ENCODE measurements around the gene OAS2.

The OAS2 gene

DNA sequence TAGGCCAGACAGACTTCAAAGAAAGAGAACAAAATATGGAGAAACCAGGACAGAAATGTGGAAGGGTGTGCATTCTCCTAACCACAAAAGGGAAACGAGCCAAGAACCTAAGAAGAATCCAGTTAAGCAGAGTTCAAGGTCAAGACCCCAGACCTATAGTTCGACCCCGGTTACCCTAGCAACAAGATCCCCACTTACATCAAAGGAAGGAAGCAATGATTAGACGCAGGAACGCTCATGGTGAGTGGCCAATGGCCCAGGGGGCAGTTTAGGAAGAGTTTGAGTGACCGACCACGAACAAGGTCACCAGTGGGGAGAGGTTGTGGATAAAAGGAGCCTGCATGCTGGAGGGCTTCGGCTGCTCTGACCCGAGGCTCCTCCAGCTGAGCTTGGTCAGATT is 36.2 kb downstream of the OAS2 start:
- DNase-seq (ENCODE audit: low spot score in 2 of 2) (no peak), ATAC-seq (replicated peaks; ENCODE audit: extremely low read depth, poor library complexity, severe bottlenecking) (no peak)
- Mint-ChIP-seq H3K4me1 (no peaks in the 10 kb centered on the region), H3K9me3 (peaks cover 8% of the 10 kb centered on the region), H3K4me3 (no peak overlapping the region), H3K27me3 (no peaks in the 10 kb centered on the region), H3K36me3 (ENCODE audit: insufficient read depth) (peaks cover 15% of the 10 kb centered on the region), H3K27ac (ENCODE audit: low read depth) (no peak overlapping the region)

DNA sequence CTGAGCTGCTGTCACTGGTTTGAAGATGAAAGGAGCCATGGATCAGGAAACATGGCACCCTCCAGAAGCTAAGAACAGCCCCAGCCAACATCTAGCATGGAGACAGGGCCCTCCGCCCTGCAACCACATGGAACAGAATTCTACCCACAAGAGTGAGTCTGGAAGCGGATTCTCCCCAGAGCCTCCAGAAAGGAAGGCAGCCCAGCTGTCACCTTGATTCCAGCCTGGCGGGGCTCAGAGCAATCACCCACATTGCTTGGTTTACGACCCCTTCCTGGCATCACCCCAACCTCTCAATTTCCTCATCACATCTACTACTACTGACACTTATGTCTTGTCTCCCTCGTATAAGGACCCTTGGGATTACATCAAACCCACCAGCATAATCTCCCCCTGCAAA is 38.5 kb downstream of the OAS2 start:
- H3K27ac Mint-ChIP-seq (ENCODE audit: low read depth), result no peak overlapping the region

DNA sequence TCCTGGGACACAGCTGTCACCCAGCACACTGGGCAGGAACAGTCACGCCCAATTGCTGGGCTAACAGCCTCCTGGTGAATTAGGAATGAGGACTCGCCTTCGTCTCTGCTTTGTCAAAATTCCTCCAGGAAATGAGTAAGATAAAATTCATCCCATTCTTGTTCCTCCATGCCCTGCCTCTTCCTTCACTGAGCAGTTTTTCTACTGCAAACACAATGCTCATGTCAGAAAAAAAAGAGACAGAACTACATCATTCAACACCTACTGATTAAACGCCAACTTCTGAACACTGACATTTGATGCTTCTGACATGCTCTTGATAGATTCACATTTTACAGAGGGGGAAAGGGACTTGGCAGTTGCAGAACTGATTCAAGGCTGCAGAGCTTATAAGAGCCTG is 40.7 kb downstream of the OAS2 start:
- peaks cover 6% of the 10 kb centered on the region for H3K4me1 Mint-ChIP-seq

More for the DNA sequence above, 38.5 kb downstream of the OAS2 start:
- H3K36me3 Mint-ChIP-seq (ENCODE audit: insufficient read depth), result no peaks in the 10 kb centered on the region
- ATAC-seq (replicated peaks; ENCODE audit: extremely low read depth, poor library complexity, severe bottlenecking), result no peak
- DNase-seq (ENCODE audit: low spot score in 2 of 2), result no peak
- H3K4me3 Mint-ChIP-seq, result no peak overlapping the region
- H3K27me3 Mint-ChIP-seq, result no peaks in the 10 kb centered on the region
- no peaks in the 10 kb centered on the region for H3K9me3 Mint-ChIP-seq
- no peaks in the 10 kb centered on the region for H3K4me1 Mint-ChIP-seq

DNA sequence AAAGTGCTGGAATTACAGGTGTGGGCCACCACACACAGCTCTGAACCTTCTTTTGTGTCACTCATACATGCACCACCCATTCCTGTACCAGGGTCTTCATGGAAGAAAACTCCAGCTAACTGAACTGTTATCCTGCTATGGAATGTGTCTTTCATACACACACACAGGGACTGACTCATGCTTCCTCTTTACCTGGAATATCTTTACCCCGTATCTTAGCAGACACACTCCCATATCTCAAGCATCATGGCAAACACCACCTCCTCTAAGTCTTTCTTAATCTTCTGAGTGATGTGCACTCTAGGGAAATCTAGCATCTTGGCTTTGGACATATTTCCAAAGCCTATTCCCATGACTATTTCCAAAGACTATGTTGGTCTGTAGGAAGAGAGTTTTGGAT is 43.2 kb downstream of the OAS2 start:
- ATAC-seq (replicated peaks; ENCODE audit: extremely low read depth, poor library complexity, severe bottlenecking) (no peak), DNase-seq (ENCODE audit: low spot score in 2 of 2) (no peak)
- no peaks in the 10 kb centered on the region for H3K27me3 Mint-ChIP-seq
- no peak overlapping the region for H3K27ac Mint-ChIP-seq (ENCODE audit: low read depth)
- H3K4me1 Mint-ChIP-seq, result peaks cover 6% of the 10 kb centered on the region
- no peak overlapping the region for H3K4me3 Mint-ChIP-seq
- H3K9me3 Mint-ChIP-seq, result no peaks in the 10 kb centered on the region
- H3K36me3 Mint-ChIP-seq (ENCODE audit: insufficient read depth), result no peaks in the 10 kb centered on the region

More for the DNA sequence above, 40.7 kb downstream of the OAS2 start:
- Mint-ChIP-seq H3K9me3 (no peaks in the 10 kb centered on the region), H3K27ac (ENCODE audit: low read depth) (no peak overlapping the region), H3K36me3 (ENCODE audit: insufficient read depth) (no peaks in the 10 kb centered on the region), H3K4me3 (no peak overlapping the region), H3K27me3 (no peaks in the 10 kb centered on the region)
- DNase-seq (ENCODE audit: low spot score in 2 of 2) (no peak), ATAC-seq (replicated peaks; ENCODE audit: extremely low read depth, poor library complexity, severe bottlenecking) (no peak)

DNA sequence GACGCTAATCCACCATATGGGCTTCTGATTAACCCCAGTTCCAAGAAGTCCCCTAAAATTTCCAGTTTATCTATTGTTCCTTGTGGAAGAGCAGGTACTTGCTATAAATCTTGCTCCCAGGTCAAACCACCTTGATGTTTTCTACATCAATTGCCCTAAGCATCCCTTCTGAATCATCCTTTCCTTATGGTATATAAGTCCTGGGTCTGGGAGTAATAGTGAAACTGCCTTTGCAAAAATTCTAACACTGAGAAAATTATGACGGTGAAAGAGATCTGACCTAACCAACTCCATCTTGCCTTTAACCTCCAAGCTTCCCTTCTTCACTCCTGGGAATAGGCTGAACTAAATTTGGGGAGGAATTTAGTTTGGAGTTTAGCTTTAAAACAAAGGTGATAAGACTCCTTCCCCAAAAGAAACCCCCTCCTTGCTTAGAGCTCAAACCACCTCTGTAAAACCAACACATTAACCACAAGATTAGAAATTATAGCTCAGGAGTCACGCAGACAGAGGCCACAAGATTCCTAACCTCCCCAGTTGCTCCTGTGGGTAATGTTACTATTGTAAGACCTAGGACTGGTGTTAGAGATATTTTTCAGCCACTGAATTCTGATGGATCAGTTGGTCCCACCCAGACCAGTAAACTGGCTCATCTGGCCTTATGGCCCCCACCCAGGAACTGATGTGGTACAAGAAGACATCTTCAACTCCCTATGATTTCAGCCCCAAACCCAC is 44.4 kb downstream of the OAS2 start:
- no peaks in the 10 kb centered on the region for H3K36me3 Mint-ChIP-seq (ENCODE audit: insufficient read depth)
- H3K4me1 Mint-ChIP-seq, result peaks cover 6% of the 10 kb centered on the region
- ATAC-seq (replicated peaks; ENCODE audit: extremely low read depth, poor library complexity, severe bottlenecking) (no peak), DNase-seq (ENCODE audit: low spot score in 2 of 2) (no peak)
- no peak overlapping the region for H3K4me3 Mint-ChIP-seq
- no peaks in the 10 kb centered on the region for H3K27me3 Mint-ChIP-seq
- H3K27ac Mint-ChIP-seq (ENCODE audit: low read depth), result no peak overlapping the region
- H3K9me3 Mint-ChIP-seq, result no peaks in the 10 kb centered on the region

DNA sequence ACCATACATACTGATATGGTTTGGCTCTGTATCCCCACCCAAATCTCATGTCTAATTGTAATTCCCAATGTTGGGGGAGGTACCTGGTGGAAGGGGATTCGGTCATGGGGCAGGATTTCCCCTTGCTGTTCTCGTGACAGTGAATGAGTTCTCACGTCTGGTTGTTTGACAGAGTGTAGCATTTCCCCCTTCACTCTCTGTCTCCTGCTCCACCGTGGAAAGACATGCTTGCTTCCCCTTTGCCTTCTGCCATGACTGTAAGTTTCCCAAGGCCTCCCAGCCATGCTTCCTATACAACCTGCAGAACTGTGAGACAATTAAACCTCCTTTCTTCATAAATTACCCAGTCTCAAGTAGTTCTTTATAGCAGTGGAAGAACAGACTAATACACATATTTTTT is 49.4 kb downstream of the OAS2 start:
- no peaks in the 10 kb centered on the region for H3K27me3 Mint-ChIP-seq
- ATAC-seq (replicated peaks; ENCODE audit: extremely low read depth, poor library complexity, severe bottlenecking) (no peak), DNase-seq (ENCODE audit: low spot score in 2 of 2) (no peak)
- H3K9me3 Mint-ChIP-seq, result no peaks in the 10 kb centered on the region
- peaks cover 10% of the 10 kb centered on the region for H3K4me1 Mint-ChIP-seq
- no peak overlapping the region for H3K27ac Mint-ChIP-seq (ENCODE audit: low read depth)
- H3K36me3 Mint-ChIP-seq (ENCODE audit: insufficient read depth), result no peaks in the 10 kb centered on the region
- no peak overlapping the region for H3K4me3 Mint-ChIP-seq

DNA sequence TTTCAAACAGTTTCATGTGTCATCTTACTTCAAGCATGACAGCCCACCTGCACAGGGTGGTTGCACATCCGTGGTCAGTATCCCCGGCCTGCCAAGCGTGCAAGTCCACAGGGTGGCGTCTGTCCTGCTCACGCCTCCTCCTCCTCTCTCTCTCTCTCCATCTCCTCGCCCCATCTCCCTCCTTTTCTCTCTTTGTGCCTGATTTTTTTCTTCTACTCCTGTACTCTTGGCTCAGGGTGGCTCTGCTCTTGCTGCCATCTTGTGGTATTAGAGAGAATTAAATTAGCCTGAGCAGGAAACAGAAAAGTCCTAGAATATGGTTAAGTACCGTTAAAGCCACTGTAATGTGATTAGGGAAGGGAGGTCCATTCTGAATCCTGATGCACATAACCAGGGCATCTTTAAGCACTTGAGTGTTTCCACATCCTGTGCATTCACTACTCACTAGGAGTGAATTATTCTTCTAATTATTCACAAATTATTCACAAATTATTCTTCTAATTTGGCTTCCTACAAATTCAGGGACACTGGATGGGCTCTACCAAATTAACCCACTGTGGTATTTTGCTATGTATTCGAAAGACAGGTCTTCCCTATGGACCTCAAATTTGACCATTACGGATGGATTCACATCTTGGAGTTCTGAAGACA is 52.7 kb downstream of the OAS2 start:
- H3K27ac Mint-ChIP-seq (ENCODE audit: low read depth), result no peak overlapping the region
- H3K9me3 Mint-ChIP-seq, result no peaks in the 10 kb centered on the region
- DNase-seq (ENCODE audit: low spot score in 2 of 2) (no peak), ATAC-seq (replicated peaks; ENCODE audit: extremely low read depth, poor library complexity, severe bottlenecking) (peak; percentile 46)
- peaks cover 6% of the 10 kb centered on the region for H3K4me1 Mint-ChIP-seq
- H3K27me3 Mint-ChIP-seq, result peaks cover 9% of the 10 kb centered on the region
- H3K36me3 Mint-ChIP-seq (ENCODE audit: insufficient read depth), result no peaks in the 10 kb centered on the region
- no peak overlapping the region for H3K4me3 Mint-ChIP-seq

DNA sequence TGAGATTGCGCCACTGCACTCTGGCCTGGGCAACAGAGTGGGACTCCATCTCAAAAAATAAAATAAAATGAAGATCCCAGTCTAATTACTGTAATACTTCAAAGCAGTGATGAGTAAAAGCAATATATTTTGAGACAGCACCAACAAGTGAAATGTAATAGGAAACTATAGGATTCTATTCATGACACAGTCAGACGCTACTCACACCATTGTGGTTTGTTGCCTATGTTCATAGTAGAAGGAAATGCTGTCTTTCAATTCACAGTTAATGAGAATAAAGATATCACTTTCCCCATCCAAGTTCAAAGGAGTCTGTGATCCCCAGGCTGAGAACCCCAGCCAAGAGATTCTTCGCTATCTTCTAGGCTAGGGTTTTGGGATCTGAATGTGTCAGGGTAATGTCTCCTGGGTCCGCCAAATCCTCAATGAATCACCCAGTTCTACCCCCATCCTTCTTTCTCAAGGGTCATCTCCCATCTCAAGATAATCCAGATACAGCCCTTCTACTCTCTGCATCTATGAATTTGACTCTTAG is 61.7 kb downstream of the OAS2 start:
- Mint-ChIP-seq H3K4me1 (no peaks in the 10 kb centered on the region), H3K9me3 (no peaks in the 10 kb centered on the region), H3K4me3 (no peak overlapping the region), H3K36me3 (ENCODE audit: insufficient read depth) (peaks cover 7% of the 10 kb centered on the region), H3K27ac (ENCODE audit: low read depth) (no peak overlapping the region), H3K27me3 (peaks cover 27% of the 10 kb centered on the region)
- ATAC-seq (replicated peaks; ENCODE audit: extremely low read depth, poor library complexity, severe bottlenecking), result no peak
- no peak for DNase-seq (ENCODE audit: low spot score in 2 of 2)

DNA sequence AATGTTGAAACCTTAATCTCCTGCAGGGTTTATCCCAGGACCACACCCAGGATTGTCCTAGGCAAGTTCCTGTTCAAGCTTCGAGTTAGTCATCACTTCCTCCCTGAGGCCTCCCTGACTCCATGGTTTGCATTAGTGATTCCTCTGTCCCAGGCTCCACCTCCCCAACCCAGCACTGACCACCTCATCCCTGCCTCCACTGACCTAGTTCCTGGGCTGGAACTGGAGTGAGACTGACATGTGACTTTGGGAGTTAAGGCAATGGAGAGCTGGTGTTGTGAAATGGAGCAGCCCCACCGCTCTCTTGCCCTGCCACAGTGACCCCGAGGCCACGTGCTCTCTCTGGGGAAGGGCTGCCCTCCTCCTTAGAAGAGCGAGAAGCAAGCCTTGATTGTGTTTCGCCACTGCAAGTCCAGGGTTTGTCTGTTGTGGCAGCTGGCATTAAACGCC is 62.4 kb downstream of the OAS2 start:
- DNase-seq (ENCODE audit: low spot score in 2 of 2), result no peak
- no peak overlapping the region for H3K27ac Mint-ChIP-seq (ENCODE audit: low read depth)
- ATAC-seq (replicated peaks; ENCODE audit: extremely low read depth, poor library complexity, severe bottlenecking), result no peak
- peaks cover 7% of the 10 kb centered on the region for H3K36me3 Mint-ChIP-seq (ENCODE audit: insufficient read depth)
- H3K27me3 Mint-ChIP-seq, result peaks cover 27% of the 10 kb centered on the region
- H3K4me1 Mint-ChIP-seq, result no peaks in the 10 kb centered on the region
- H3K4me3 Mint-ChIP-seq, result no peak overlapping the region
- H3K9me3 Mint-ChIP-seq, result no peaks in the 10 kb centered on the region

DNA sequence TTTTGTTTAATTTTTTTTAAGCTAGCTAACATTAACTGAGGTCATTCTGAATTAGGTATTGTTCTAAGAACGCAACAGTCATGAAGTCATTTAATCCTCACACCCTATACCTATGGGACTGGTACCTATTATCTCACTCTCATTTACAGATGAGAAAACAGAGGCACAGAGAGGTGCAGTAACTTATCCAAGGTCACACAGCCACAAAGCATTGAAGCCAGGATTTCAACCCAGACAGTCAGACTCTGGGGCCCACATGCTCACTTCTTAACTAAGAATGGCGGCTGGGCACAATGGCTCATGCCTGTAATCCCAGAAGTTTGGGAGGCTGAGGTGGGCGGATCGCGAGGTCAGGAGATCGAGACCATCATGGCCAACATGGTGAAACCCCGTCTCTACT is 63.2 kb downstream of the OAS2 start:
- Mint-ChIP-seq H3K4me3 (no peak overlapping the region), H3K36me3 (ENCODE audit: insufficient read depth) (peaks cover 7% of the 10 kb centered on the region), H3K27ac (ENCODE audit: low read depth) (no peak overlapping the region), H3K27me3 (peaks cover 27% of the 10 kb centered on the region), H3K9me3 (no peaks in the 10 kb centered on the region), H3K4me1 (no peaks in the 10 kb centered on the region)
- ATAC-seq (replicated peaks; ENCODE audit: extremely low read depth, poor library complexity, severe bottlenecking) (no peak), DNase-seq (ENCODE audit: low spot score in 2 of 2) (no peak)

DNA sequence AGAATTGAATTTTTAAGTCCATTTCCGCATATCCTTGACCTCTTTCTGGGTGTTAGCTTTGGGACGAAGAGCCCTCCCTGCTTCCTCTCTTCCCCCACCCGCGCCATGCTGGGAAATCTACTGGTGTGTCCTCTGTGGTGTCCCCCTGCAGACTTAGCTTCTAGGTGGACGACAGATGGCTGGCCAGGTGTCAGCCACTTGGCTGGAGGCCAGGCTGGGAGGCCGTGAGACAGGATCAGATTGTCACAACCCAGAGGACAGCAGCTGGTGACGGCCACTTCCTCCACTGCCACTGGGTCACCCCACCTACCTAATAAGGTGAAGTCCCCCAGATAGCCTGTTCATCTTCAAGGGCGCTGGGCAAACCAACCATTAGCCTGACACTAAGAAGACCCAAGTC is 64.9 kb downstream of the OAS2 start:
- no peak overlapping the region for H3K27ac Mint-ChIP-seq (ENCODE audit: low read depth)
- peaks cover 27% of the 10 kb centered on the region for H3K27me3 Mint-ChIP-seq
- H3K9me3 Mint-ChIP-seq, result no peaks in the 10 kb centered on the region
- H3K36me3 Mint-ChIP-seq (ENCODE audit: insufficient read depth), result peaks cover 7% of the 10 kb centered on the region
- ATAC-seq (replicated peaks; ENCODE audit: extremely low read depth, poor library complexity, severe bottlenecking) (no peak), DNase-seq (ENCODE audit: low spot score in 2 of 2) (no peak)
- peaks cover under 1% of the 10 kb centered on the region for H3K4me1 Mint-ChIP-seq
- no peak overlapping the region for H3K4me3 Mint-ChIP-seq

DNA sequence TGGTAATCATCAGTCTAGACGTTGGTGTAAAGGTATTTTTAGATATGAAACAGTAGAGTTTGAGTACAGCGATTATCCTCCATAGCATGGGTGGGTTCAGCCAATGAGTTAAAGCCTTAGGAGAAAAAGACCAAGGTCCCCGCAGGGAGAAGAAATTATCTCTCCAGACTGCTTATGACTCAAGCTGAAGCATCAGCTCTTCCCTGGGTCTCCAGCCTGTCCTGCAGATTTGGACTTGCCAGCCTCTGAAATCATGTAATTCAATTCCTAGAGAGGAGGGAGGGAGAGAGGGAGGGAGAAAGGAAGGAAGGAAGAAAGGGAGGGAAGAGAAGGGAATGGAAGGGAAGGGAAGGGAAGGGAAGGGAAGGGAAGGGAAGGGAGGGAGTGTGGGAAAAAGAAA is 66.2 kb downstream of the OAS2 start:
- H3K27ac Mint-ChIP-seq (ENCODE audit: low read depth), result no peak overlapping the region
- peaks cover 27% of the 10 kb centered on the region for H3K27me3 Mint-ChIP-seq
- H3K36me3 Mint-ChIP-seq (ENCODE audit: insufficient read depth), result peaks cover 7% of the 10 kb centered on the region
- DNase-seq (ENCODE audit: low spot score in 2 of 2) (no peak), ATAC-seq (replicated peaks; ENCODE audit: extremely low read depth, poor library complexity, severe bottlenecking) (no peak)
- no peak overlapping the region for H3K4me3 Mint-ChIP-seq
- H3K9me3 Mint-ChIP-seq, result no peaks in the 10 kb centered on the region
- peaks cover 10% of the 10 kb centered on the region for H3K4me1 Mint-ChIP-seq

DNA sequence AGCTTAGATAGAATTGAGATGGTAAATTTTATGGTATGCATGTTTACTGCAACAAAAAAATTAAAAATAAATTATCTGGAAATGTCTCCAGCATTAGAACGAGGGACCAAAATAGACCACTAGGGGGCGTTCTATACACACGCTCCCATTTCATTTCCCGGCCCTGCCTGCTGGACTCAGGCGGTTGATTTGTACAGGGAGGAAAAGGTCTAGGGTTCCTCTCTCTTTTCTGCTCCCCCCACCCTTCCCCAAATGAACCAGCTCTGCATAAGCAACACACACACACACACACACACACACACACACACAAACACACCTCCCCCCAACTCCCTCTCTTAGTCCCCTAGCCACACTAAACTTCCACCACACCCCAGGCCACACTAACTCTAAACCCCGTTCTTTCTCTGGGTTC is 70.4 kb downstream of the OAS2 start:
- Mint-ChIP-seq H3K27ac (ENCODE audit: low read depth) (no peak overlapping the region), H3K4me3 (no peak overlapping the region), H3K4me1 (peaks cover 16% of the 10 kb centered on the region), H3K27me3 (peaks cover 11% of the 10 kb centered on the region), H3K9me3 (no peaks in the 10 kb centered on the region), H3K36me3 (ENCODE audit: insufficient read depth) (peaks cover 3% of the 10 kb centered on the region)
- DNase-seq (ENCODE audit: low spot score in 2 of 2), result peak in 1 of 2 donors; percentile 53
- peak; percentile 56 for ATAC-seq (replicated peaks; ENCODE audit: extremely low read depth, poor library complexity, severe bottlenecking)
